Skeletal muscle satellite cell (primary cell): ENCODE measurements around the gene BBS2.
A peak's percentile ranks its signal among the peaks of the same experiment; 100 is the strongest.

Experiments
- H3K27me3 ChIP-seq: 2 replicates; pipeline ENCODE4 v1.7.0; 2013; ENCODE audit warnings: low read length; ENCODE audit not compliant: control insufficient read depth, insufficient read depth
- H3K36me3 ChIP-seq: 2 replicates; pipeline ENCODE4 v1.7.0; 2013; ENCODE audit warnings: mild to moderate bottlenecking, control low read depth, low read length; ENCODE audit not compliant: insufficient read depth
- H3K4me1 ChIP-seq: 2 replicates; pipeline ENCODE4 v1.7.0; 2013; ENCODE audit warnings: low read length; ENCODE audit not compliant: control insufficient read depth, insufficient read depth
- H3K4me2 ChIP-seq: 2 replicates; pipeline ENCODE4 v1.7.0; 2013; ENCODE audit warnings: mild to moderate bottlenecking, low read length
- H3K4me3 ChIP-seq: 2 replicates; pipeline ENCODE4 v1.7.0; 2013; ENCODE audit warnings: low read length
- H3K9ac ChIP-seq: 2 replicates; pipeline ENCODE4 v1.7.0; 2013; ENCODE audit warnings: mild to moderate bottlenecking, low read depth, low read length, moderate library complexity
- H3K9me3 ChIP-seq: replicated peaks from 2 replicates; pipeline ENCODE4 v1.7.0; 2013; ENCODE audit warnings: mild to moderate bottlenecking, control low read depth, low read length

BBS2 gene

GRCh38 chr16:56450275-56450985 lies 69.4 kb downstream of the BBS2 start:
- H3K27me3 ChIP-seq = no peaks in the 10 kb centered on the region
- peaks cover 31% of the 10 kb centered on the region for H3K4me1 ChIP-seq
- peaks cover 30% of the 10 kb centered on the region for H3K36me3 ChIP-seq
- H3K4me2 ChIP-seq = peak overlapping the region; percentile 85
- peak overlapping the region; percentile 93 for H3K9ac ChIP-seq
- H3K4me3 ChIP-seq = peak overlapping the region; percentile 96
- H3K9me3 ChIP-seq = no peaks in the 10 kb centered on the region

- H3K9me3 ChIP-seq = no peaks in the 10 kb centered on the region
- no peaks in the 10 kb centered on the region for H3K27me3 ChIP-seq
- no peak overlapping the region for H3K4me2 ChIP-seq
- no peak overlapping the region for H3K9ac ChIP-seq
- peaks cover 27% of the 10 kb centered on the region for H3K4me1 ChIP-seq
- peaks cover 27% of the 10 kb centered on the region for H3K36me3 ChIP-seq
- no peak overlapping the region for H3K4me3 ChIP-seq
Observed at GRCh38 chr16:56448005-56448404, 71.8 kb downstream of the BBS2 start.

- no peaks in the 10 kb centered on the region for H3K9me3 ChIP-seq
- H3K4me1 ChIP-seq = peaks cover 20% of the 10 kb centered on the region
- H3K4me3 ChIP-seq = no peak overlapping the region
- peaks cover 26% of the 10 kb centered on the region for H3K36me3 ChIP-seq
- no peaks in the 10 kb centered on the region for H3K27me3 ChIP-seq
- H3K9ac ChIP-seq = no peak overlapping the region
- no peak overlapping the region for H3K4me2 ChIP-seq
Observed at GRCh38 chr16:56447286-56447685, 72.5 kb downstream of the BBS2 start.

- Histone ChIP-seq H3K27me3 (no peaks in the 10 kb centered on the region), H3K4me1 (no peaks in the 10 kb centered on the region), H3K9me3 (no peaks in the 10 kb centered on the region), H3K4me2 (no peak overlapping the region), H3K36me3 (peaks cover 60% of the 10 kb centered on the region), H3K4me3 (no peak overlapping the region), H3K9ac (no peak overlapping the region)
Observed at GRCh38 chr16:56438038-56438437, 81.8 kb downstream of the BBS2 start.

- no peak overlapping the region for H3K4me2 ChIP-seq
- H3K9ac ChIP-seq = no peak overlapping the region
- H3K27me3 ChIP-seq = no peaks in the 10 kb centered on the region
- no peaks in the 10 kb centered on the region for H3K9me3 ChIP-seq
- H3K36me3 ChIP-seq = peaks cover 64% of the 10 kb centered on the region
- H3K4me3 ChIP-seq = no peak overlapping the region
- no peaks in the 10 kb centered on the region for H3K4me1 ChIP-seq
Observed at GRCh38 chr16:56436258-56436657, 83.6 kb downstream of the BBS2 start.
